ENCODE measurements around the gene CCL14.
"Not testable (repeated sequence)": the region's sequence is repeated elsewhere in the genome, so short reads cannot be mapped to it uniquely, and the experiment has no call there.

The CCL14 gene

GRCh38 chr17:35938492-35938891, 48.0 kb downstream of the CCL14 start:
- not testable (repeated sequence) for DNase-seq

GRCh38 chr17:35936063-35936462, 50.5 kb downstream of the CCL14 start:
- DNase-seq: no peak

- no peak for DNase-seq
These were observed 51.8 kb downstream of the CCL14 start for GRCh38 chr17:35934760-35935159.

Measured in effector CD4-positive, alpha-beta T cell (primary cell).